Heart left ventricle (tissue), 13 donors: ENCODE data around the gene IL34.

Experiments used
- CTCF ChIP-seq, 12 donors: fragments of 200-600 bp; sonication (generic) in 4 of 12; IDR thresholded peaks; one replicate each; pipeline versions ENCODE4 v1.5.0 to v1.8.0; 2018 to 2022; ENCODE audit warnings: antibody characterized with exemption in 12 of 12, mild to moderate bottlenecking in 5 of 12
- POLR2A ChIP-seq, 2 donors: fragments of 450-650 bp; IDR thresholded peaks; one replicate each; pipeline ENCODE4 v1.6.1; 2017; ENCODE audit warnings: antibody characterized with exemption in 2 of 2, mild to moderate bottlenecking in 2 of 2, moderate library complexity in 2 of 2
- donor health status: ischemic (EF 13 %, LVEDD 7.1; RV severe dilation, severe dysfunction).
- donor health status: DM: no; HTN: yes; CAD: no.
- donor health status: DM: no; HTN: no; CAD: no.
- donor health status: ischemic (EF 25% LVEDD 6.9; RV normal size, moderate dysfunction).
- donor health status: ischemic (EF 25% LVEDD 5.7; RV mildly dilated, moderate dysfunction).
- donor health status: ischemic (EF 35%, LVEDD 5.7; RV mildly dilated, moderate dysfunction).
- donor health status: nonischemic (EF 11% LVEDD 7.7; RV severe dilation, severe dysfunction).
- donor health status: DM: yes; HTN: yes; CAD: no.
- donor health status: PGD.
- donor health status: ischemic (EF 29% LVEDD 5.4; RV normal size, mild dysfunction).
- donor health status: nonischemic (EF 23%, LVEDD 6.1; RV moderate dilation, normal function).

DNA sequence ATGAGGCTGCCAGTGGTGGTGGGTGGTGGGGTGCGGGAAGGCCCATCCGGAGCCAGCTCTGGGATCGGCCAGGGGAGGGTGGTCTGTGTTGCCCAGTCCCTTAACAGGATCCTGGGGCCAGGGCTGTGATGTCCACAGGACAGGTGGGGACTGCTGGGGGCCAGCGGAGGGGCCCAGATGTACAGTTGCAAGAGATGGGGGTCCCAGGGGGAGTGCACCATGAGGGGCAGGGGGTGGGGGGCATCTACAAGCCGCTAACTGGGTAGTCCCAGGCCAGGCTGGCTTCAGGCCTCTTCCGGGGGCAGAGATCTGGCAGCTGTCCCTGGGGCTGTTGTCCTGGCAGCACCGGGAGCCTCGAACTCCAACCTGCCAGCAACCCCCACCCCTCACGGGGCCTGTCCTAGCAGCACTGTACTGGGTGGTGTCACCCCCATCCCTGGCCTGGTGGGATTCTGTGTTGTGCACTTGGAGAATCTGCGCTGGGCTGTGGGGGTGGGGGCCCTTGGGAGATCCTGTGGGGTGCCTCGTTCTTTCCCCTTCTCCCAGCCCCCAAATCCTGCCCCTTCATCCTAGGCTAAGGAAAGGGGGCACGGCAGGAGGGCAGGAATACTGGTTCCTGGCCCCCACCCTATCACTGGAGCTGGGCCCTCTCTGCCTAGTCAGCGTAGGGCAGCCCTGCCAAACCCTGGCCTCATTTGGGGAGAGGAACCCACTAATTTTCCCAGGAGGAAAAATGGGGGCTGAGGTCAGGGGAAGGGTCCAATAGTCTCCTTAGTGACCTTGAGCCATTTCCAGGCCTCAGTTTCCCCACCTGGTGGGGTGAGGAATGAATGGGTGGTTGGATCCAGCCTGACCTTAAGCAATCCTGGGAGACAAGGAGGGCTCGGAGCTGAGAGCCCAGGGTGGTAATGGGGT, 38.0 kb downstream of the IL34 start:
- TF ChIP-seq POLR2A (IDR thresholded peaks at IDR 0.05) (no peak), CTCF (IDR thresholded peaks at IDR 0.05) (no peak)
